GM12873 (cell line): ENCODE data around the gene COQ4.

Experiments used
- TF ChIP-seq, protein P1 (sequence below): IDR thresholded peaks from 2 replicates; pipeline ENCODE4 v1.5.1; 2012; ENCODE audit warnings: low read depth, mild to moderate bottlenecking, moderate library complexity, low read length, control low read depth; ENCODE audit not compliant: insufficient read depth; ENCODE audit errors: missing control alignments

COQ4 gene

GRCh38 chr9:128310461-128310860 is 12.2 kb upstream of the COQ4 start:
- TF ChIP-seq, protein P1, sequence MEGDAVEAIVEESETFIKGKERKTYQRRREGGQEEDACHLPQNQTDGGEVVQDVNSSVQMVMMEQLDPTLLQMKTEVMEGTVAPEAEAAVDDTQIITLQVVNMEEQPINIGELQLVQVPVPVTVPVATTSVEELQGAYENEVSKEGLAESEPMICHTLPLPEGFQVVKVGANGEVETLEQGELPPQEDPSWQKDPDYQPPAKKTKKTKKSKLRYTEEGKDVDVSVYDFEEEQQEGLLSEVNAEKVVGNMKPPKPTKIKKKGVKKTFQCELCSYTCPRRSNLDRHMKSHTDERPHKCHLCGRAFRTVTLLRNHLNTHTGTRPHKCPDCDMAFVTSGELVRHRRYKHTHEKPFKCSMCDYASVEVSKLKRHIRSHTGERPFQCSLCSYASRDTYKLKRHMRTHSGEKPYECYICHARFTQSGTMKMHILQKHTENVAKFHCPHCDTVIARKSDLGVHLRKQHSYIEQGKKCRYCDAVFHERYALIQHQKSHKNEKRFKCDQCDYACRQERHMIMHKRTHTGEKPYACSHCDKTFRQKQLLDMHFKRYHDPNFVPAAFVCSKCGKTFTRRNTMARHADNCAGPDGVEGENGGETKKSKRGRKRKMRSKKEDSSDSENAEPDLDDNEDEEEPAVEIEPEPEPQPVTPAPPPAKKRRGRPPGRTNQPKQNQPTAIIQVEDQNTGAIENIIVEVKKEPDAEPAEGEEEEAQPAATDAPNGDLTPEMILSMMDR: no peak

- TF ChIP-seq, protein P1: no peak
Observed at GRCh38 chr9:128314697-128315096, 7.9 kb upstream of the COQ4 start.

DNA sequence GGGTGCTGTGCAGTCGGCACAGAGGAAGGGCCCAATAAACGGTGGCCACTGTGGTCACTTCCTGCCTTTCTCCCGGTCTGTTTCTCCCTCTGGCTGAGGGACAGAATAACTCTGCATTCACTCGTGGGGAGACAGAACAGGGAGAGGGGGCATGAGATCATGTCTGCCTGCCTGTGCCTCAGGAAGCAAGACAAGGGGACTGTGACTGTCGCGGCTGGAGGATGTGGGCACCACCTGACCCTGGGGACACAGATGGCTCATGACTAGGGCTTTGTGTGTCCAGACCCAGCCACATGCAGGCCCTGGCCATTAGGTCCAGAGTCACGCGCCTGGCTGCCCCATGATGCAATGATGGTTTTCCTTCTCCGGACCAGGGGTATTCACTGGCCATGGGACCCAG is 6.2 kb upstream of the COQ4 start:
- TF ChIP-seq, protein P1: no peak

DNA sequence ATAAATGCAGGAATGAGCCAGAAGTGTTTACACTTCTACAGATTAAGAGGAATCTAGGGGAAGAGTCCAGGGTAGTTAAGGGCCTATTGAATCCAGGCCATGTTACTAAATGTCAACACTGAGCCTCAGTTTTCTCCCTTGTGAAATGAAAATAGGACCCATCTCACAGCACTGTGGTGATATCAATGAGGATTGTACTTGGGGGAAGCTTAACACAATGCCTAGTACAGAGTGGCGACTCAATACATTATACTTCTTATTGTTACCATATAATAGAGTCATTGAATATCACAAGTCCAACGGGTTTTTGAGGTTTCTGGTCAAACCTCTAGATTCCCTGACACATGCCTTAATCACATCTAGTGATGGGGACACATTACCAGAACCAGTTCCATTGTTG is 5.0 kb upstream of the COQ4 start:
- TF ChIP-seq, protein P1: no peak

DNA sequence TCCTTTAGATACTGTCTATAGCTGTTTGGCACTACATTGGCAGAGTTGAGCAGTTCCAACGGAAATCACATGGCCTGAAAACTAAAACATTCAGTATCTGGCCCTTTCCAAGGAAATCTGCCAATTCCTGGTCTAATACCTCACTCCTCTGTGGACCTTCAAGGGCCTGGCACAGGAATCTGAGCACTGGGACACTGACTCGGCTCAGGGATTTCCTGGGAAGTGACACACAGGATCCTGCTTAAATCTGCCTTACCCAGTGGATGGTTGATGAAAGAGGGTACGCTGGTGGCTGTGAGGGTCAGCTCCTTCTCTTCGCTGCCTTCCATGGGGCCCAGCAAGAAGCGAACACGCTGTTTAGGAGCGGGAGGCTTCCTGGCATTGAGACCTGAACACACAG is 1.3 kb upstream of the COQ4 start:
- TF ChIP-seq, protein P1: no peak

DNA sequence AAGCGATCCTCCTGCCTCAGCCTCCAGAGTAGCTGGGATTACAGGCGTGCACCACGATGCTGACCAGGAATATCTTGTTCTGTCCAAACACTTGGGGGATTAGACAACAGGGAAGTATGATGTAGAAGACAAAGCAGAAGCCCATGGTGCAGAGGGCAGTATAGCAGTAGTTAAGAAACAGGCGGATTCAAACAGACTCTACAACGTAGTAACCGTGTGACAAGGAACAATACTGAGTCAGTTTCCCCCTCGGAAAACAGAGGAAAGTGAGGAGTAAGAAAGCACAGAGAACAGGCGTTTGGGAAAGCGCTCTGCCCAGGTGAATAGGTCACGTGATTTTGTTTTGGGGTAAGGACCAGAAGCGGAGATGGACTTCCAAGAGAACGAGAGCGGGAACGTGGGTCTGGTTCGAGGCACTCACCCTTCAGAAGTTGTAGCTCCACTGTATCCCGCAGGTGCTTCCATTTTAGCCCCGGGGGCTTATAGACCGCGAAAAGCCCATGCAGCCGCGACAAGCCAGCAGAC is 698 bp upstream of the COQ4 start:
- TF ChIP-seq, protein P1: no peak

GRCh38 chr9:128323212-128323730 is 632 bp downstream of the COQ4 start:
- TF ChIP-seq, protein P1: no peak

DNA sequence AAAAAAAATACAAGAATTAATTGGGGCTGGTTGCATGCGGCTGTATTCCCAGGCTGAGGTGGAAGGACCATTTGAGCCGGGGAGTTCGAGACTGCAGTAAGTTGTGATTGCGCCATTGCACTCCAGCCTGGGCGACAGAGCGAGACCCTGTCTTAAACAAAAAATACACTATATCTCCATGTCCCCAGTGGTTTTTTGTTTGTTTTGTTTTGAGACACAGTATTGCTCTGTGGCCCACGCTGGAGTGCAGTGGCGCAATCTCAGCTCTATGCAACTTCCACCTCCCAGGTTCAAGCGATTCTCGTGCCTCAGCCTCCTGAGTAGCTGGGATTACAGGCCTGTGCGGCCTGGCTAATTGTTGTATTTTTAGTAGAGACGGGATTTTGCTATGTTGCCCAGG is 1.2 kb downstream of the COQ4 start:
- TF ChIP-seq, protein P1: no peak
